GM10847 (cell line): ENCODE measurements around the gene TIPIN.

ENCODE experiments used
- POLR2A ChIP-seq: IDR thresholded peaks from 2 replicates; pipeline ENCODE4 v1.6.1; 2011; ENCODE audit not compliant: insufficient read length; ENCODE audit errors: extremely low read depth

The TIPIN gene

GRCh38 chr15:66310786-66311185, 45.7 kb downstream of the TIPIN start:
- no peak for TF ChIP-seq POLR2A

GRCh38 chr15:66309828-66310227, 46.7 kb downstream of the TIPIN start:
- no peak for TF ChIP-seq POLR2A

- no peak for TF ChIP-seq POLR2A
These were observed 48.0 kb downstream of the TIPIN start for GRCh38 chr15:66308531-66308930.

GRCh38 chr15:66306381-66306780, 50.1 kb downstream of the TIPIN start:
- no peak for TF ChIP-seq POLR2A

GRCh38 chr15:66302489-66303278, 53.8 kb downstream of the TIPIN start:
- no peak for TF ChIP-seq POLR2A

GRCh38 chr15:66298803-66299251, 57.7 kb downstream of the TIPIN start:
- TF ChIP-seq POLR2A = no peak

GRCh38 chr15:66296186-66296585, 60.3 kb downstream of the TIPIN start:
- TF ChIP-seq POLR2A = no peak

GRCh38 chr15:66294932-66295235, 61.6 kb downstream of the TIPIN start:
- no peak for TF ChIP-seq POLR2A

- TF ChIP-seq POLR2A = no peak
These were observed 62.1 kb downstream of the TIPIN start for GRCh38 chr15:66294157-66294931.

- TF ChIP-seq POLR2A = peak; percentile 41
These were observed 62.9 kb downstream of the TIPIN start, which contains the start of gene DIS3L for GRCh38 chr15:66293419-66294156. Gene DIS3L, plus strand, starts transcription at chr15:66293568. Its CDS starts 29 bp downstream, at chr15:66293597.

- no peak for TF ChIP-seq POLR2A
These were observed 63.7 kb downstream of the TIPIN start for GRCh38 chr15:66292571-66293418.

- no peak for TF ChIP-seq POLR2A
These were observed 64.5 kb downstream of the TIPIN start for GRCh38 chr15:66291816-66292570.

- no peak for TF ChIP-seq POLR2A
These were observed 66.0 kb downstream of the TIPIN start for GRCh38 chr15:66290518-66290917.

- TF ChIP-seq POLR2A = no peak
These were observed 66.5 kb downstream of the TIPIN start for GRCh38 chr15:66290007-66290406.
